Mucosa of gallbladder (tissue), 1 donor: ENCODE data around the gene C22orf23. TPM values are rescaled to one million over a fixed set of nuclear protein-coding genes. Genes with fewer than 3 reads are reported as not detected.
A peak's percentile ranks its signal among the peaks of the same experiment; 100 is the strongest.

ENCODE experiments used
- DNase-seq: peaks from one replicate; pipeline ENCODE4 v3.0.0-alpha.2; 2020; ENCODE audit warnings: low spot score
- total RNA-seq: library from RNA; stranded (reverse); gene quantifications from one replicate; pipeline ENCODE4 v1.2.1, GENCODE V29; 2021
- donor health status: DM: no; HTN: no; CAD: no.

The C22orf23 gene
- total RNA-seq, result not detected

DNA sequence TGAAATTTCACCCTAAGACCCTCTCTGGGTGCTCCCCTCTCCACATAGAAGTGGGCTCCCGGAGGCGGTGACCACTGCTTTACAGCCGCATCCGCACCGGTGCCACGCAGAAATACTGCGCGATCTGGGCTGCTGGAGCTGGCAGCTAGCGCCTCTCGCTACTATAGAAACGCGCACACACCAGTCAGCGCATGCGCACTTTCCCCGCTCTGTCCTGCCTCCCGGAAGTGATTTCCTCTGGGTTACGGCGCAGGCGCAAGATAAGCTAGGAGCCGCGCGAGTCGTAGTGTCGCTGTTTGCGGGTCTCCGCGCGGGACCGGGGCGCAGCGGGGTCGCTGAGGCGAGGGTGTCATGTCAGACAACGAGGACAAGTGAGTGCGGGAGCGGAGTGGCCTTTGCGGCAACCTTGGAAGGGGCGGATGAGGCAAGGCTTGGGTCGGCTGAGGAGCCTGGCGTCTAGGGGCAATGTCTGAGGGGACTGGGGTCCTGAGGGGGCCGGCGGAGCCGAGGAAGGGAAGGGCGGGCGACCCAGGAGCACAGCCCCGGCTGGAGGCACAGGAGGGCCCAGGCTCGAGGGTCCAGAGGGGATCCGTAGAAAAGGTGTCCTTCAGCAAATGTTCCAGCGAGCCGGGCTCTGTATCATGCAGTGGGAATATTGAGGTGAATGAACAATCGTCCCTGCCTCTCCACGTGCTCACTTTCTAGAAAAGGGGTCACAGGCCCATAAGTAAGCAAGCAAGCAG is at the start of gene C22orf23, which contains the start of gene POLR2F:
Gene C22orf23, minus strand, starts transcription at position 165 of the 743 bp plus-strand sequence. CDS start 452 bp downstream, outside the sequence.
Gene POLR2F, plus strand, starts transcription at position 263 of the 743 bp plus-strand sequence. Its CDS starts 89 bp downstream, at position 352.
- peak; percentile 97 for DNase-seq

DNA sequence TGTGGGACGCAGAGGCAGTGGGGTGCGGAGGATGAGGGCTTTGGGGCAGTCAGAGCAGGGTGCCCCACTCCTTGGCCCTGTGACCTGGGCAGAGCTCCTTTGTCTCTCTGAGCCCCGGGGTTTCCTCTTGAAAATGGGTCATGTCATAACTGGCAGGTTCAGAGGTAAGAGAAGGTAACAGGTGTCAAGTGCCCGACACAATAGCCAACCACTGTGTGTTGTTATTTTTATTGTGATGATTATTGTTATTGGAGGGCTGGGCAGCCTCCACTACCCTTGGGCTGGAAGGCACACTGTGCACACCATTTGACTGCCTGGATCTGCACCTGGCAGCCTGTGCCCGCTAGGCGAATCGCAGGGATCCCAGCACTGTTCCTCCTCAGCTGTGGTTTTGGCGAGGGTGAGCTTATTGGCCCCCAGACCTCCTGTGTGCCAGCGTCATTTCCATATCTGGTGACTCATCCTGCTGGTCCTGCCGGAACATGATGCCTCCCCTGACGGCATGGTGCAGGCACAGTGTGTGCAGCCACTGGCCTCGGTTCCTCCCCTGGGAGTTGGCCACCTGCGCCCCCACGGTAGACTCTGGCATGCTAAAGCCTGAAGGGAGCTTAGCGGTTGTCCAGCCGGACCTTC is 46.4 kb upstream of the C22orf23 start:
- DNase-seq, result no peak

DNA sequence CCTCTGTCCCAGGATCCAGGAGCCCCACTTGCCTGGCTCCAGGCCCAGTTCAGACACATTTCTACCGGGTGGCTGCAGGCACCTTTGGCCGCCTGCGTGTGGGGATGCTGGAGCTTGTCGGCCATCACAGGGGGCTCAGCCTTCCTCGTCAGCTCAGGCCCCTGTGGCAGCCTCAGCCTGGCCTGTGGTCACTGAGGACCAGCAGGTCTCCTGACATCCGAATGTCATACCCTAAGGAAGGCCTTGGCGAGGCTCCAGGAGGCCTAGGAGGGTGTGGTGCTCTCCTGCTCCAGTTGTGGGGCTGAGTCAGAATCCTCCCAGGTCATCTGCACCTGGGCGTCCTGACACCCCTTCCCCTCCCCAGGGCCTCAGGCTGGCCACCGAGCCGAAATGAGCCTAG is 45.8 kb upstream of the C22orf23 start:
- no peak for DNase-seq

DNA sequence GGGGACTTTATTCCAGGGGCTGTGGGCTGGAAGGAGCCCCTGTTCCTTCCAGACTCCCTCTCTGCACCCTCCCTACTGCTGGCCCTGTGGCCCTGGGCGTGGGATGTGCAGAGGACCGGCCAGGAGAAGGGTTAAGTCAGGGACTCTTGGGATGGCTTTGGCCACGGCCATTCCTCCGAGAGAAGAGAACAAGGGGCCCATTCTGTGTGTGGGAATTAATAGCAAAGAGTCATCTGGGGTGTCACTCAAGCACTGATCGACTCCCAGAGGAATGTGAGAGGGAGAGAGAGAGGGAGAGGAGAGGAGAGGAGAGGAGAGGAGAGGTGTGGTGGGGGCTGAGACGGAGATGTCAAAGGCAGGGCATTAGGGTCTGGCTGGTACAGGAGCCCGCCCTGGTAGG is 45.1 kb upstream of the C22orf23 start:
- DNase-seq, result no peak

DNA sequence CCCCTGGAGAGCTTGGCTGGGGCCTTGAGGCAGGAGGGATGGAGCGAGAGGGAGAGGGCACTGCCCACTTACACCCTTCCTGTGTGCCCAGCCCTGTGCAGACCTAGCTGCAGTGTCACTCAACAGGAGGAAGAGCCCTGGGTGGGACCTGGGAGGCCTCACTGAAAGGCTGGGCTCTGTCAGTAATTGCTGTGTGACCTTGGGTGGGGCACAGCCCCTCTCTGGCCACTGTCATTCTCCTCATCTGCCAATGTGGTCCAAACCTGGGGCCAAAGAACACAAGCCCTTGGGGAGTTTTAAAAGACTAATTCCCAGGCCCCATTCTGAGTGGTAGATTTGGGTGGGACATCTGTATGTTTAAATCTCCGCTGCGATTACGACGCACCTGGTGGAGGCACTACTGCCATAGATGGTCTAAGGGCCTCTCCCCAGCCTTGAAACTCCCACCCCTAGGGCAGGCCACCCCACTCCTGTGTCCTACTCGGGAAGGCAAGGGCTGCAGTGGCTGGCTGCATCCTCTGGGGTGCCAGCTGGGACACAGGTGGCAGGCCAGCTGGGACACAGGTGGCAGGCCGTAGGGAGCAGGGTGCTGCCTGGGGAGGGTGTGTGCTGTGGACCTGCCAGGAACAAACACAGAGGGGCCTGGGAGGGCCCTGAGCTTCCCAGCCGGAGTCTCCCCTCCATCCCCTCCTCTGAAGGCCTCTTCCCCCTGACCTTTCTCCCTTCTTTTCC is 43.3 kb upstream of the C22orf23 start:
- no peak for DNase-seq

DNA sequence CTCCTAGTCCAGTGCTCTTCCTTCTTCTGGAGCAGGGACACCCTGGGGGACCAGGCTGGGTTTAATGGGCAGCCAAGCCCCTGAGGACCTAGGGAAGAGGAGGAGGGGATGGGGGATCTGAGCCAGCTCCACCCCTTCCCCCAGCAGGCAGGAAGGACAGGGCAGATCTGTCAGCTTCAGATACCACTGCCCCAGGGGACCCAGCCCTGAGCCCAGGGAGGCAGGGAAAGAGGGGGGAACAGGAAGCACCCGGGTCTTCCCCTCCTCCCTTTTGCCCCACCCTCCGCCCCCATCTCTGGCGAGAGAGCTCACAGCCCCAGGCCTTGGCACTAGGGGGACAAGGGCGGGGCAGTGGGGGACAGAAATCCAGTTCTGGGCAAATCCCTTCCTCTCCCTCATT is 42.7 kb upstream of the C22orf23 start:
- DNase-seq, result no peak

DNA sequence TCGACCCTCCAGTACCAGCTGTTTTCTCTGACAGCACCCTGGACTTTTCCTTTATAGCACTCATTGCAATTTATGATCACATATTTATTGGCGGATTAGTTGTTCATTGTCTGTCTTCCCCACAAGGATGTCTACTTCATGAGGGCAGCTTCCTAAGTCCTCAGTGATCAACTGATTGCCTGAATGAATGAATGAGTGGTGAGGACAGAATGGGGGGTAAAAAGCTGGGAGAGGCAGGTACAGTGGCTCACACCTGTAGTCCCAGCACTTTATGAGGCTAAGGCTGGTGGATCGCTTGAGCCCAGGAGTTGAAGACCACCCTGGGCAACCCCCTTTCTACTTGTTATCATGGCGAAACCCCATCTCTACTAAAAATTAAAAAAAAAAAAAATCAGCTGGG is 42.1 kb upstream of the C22orf23 start:
- no peak for DNase-seq

DNA sequence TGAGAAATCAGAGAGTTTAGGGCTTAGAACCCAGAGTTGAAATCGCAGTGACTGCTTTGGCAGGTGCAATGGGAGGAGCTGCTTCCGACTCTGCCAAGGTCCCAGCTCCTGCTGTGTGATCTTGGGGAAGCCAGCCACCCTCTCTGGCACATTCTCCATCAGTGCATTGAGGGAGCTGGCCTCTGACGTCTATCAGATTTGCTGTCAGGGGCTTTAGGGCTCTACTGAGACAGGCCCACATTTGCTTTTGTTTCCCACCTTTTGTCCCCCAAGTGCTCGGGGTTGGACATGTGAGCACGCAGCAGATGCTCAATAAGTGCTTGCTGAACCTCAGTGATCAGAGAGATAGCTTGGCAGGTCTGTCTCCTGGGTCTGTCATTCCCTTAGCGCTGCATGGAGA is 41.6 kb upstream of the C22orf23 start:
- no peak for DNase-seq

DNA sequence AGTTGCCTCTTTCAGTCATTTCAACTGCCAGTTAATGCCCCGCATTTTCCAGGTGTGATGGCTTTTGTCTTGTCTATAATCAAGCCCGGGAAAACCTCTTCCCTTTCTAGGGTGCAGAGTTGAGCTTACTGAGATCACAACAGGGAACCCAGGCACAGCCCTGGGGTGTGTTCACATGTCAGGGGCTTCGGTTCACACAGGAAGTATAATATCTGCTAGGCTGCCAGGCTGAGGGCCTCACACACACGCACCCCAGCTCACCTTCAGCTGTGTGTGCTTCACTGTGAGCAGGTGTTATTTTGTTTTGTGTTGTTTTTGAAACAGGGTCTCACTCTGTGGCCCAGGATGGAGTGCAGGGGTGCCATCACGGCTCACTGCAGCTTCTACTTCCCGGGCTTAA is 40.6 kb upstream of the C22orf23 start:
- no peak for DNase-seq

DNA sequence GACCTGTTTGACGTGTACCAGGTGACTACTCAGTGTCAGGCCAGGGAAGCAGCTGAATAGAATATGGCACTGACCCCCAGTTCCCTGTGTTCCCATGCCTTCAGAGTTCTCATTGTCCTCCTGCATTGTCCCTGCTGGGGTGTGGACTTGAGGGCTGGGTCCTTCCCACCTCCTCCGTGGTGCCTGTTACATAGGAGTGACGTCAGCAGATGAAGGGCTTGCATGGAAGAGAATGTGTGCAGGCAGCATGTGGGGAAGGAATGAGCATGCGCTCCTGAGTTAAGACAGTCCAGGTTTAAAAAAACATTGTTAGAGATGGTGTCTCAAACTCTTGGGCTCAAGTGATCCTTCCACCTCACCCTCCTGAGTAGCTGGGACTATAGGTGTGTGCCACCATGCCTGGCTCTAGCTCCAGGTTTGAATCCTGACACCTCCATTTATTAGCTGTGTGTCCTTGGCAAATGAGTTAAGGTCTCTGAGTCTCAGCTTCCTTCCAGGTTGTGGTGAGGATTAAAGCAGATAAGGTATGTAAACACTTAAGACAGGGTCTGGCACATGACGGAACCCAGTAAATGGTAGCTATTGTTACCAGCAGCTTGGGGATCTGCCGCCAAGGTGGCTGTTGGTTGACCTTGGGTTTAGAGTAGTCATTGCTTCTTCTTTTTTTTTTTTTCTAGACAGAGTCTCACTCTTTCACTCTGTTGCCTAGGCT is 38.5 kb upstream of the C22orf23 start:
- DNase-seq, result no peak

DNA sequence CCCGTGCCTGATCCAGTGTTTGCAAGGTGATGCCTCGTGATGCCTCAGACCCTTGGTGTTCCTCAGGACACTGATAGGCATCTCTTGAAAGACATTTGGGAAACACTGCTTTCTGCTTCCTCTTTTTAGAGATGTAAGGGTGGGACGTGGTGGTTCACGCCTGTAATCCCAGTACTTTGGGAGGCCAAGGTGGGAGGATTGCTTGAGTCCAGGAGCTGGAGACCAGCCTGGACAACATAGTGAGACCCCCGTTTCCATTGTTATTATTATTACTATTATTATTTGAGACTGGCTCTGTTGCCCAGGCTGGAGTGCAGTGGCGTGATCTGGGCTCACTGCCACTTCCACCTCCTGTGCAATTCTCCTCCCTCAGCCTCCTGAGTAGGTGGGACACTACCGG is 37.5 kb upstream of the C22orf23 start:
- DNase-seq, result no peak

DNA sequence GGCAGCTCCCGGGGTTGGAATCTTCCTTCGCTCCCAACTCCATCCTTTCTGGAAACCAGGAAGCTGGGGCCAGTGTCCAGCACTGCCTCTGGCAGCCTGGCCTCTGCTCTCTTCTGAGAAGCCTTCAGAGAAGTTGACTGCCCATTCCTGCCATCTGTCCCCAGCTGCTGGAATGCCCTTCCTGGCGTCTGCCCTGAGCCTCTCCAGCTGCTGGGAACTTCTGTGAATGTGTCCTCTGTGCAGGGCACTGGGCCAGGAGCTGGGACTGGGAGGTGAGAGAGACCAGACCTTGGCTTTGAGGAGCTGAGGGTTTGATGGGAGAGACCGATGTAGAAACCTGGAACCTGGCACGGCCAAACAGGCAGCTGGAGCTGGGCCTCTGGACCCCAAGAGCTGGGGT is 36.9 kb upstream of the C22orf23 start:
- no peak for DNase-seq

DNA sequence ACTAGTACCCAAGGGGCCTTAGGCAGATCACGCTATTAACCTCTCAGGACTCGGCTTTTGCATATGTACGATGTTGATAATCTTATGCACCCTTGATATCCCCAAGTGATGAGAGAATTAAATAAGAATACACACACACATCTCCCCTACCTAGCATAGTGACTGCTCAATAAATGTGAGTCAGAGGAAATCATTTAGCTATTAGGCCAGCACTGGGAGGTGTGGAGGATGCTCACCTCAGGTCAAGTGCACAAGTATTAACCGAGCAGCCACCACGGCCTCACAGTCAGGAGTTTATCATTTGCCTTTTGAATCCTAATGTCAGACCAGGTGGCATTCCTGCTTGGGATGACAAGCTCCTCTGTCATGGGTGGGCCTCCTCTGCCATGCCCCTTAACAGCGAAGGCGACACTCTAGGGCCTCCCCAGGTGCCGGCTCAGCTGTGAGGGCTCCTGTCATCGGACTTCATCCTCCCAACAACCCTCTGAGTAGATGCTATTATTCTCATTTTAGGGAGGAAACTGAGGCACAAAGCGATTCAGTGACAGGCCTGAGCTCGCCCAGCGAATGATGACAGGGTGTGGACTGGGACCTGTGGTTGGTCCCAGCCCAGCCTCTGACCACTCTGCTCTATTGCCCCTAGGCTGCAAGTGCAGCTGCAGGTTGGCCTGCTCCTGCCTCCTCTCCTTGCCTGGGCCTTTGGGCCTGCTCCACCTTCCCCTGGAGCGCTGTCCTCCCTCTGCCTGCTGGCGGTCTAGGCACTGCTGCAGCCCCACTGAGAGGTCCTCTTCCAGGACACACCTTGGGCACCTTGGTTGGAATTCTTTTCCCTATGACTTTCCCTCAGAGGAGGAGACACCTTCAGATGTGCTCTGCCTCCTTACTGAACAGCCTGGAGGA is 36.0 kb upstream of the C22orf23 start:
- DNase-seq, result no peak

DNA sequence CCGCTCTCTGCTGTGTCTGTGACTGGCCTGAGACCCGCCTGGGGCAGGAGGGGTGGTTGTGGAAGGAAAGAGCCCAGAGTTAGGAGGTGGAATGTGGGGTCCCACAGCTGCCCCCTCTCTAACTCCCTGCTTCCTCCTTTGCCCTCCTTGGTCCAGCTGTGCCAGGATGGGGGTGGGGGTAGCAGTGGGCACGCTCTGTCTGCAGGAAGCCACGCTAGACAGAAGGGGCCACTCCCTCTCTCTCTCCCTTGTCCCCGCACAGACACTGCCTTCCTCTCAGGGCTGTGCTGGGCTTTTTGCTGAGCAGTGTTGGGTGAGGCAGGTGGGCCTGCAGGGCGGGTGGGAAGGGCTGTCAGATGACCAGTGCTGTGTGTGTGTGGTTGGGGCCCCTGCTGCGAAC is 33.0 kb upstream of the C22orf23 start:
- no peak for DNase-seq

DNA sequence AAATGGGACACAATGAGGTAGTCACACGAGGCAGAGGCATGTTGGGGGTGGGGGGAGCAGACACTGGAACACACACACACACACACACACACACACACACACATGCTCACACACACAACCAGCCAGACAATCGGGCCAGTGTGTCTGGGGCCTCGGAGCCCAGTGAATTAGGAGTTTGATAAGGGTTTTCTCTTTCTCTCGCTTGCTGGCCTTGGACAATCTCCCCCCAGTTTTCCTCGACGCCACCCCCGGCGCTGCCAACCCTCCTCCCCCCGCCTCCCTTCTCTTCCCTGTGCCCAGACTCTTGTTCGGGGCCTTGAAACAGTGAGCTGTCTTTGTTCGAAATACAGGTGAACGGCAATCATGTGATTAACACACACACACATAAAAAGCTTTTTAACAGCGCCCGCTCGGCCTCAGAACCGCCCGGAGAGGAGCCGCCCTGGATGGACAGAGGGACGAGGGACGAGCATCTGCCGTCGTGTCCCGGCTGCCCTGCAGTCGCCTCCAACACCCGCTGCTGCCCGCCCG is 32.4 kb upstream of the C22orf23 start:
- no peak for DNase-seq

DNA sequence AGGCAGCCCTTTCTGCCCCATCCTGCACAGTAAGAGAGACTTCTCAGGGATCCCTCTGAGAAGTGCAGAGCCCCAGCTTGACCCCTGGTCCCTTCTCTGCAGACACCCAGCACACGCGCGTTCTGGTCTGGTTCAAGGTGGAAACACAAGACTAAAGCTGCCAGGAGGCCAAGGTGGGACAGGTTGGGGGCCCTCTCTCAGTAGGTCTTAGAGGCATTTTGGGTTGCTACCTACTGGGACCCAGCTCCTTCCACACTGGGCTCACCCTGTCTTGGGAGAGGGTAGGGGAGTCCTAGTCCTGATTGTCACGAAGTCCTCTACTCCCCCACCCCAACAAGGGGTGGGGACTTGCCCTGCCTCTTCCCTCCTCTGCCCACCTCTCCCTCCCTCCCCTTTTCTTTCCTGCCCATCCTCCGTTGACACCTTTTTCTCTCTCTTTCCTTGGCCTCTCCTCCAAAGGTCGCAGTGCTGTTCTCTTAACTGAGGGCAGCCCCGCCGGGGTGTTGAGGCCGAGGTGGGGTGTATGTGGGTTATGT is 31.7 kb upstream of the C22orf23 start:
- DNase-seq, result no peak

DNA sequence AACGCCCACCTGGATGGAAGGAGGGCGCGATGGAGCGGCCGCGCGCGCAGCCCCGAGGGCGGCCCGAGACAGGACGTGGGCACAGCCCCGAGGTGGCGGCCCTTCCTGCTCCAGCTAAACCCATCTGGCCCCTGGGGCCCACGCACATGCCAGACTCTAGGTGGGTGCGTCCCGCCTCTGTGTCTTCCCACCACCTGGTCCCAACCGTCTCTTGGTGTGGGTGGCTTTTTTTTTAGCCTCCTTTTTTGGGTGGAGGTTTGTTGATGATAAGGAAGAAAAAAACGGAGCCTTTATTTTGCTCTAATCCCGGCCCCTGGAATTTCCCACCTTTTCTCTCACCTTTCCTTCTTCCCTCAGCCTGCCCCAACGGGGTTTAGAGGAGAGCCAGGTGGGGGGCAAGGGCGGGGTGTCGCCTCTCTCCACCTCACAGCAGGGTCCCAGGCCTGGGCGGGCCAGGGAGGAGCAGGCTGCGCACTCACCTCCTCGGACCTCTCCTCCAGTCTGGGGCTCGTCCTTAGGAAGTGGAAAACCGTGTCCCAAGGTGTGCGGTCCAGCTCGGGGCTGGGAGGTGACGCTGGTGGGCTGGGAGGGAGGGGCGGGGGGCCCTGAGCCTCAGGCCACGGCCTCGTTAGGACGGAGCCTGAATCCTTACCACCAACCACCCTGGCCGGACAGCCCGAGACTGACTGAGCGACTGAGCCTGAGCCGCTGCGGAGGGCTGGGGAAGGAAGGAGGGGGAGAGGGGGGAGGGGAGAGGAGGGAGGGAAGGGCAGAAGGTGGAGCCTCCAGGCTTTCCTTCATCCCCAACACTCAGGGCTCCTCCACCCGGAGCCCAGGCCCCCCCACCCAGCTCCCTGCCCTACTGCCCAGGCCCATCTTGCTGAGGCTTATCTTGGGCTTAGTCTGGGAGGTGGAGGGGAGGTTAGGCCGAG is 30.7 kb upstream of the C22orf23 start, which contains the start of gene SOX10:
Gene SOX10, minus strand, starts transcription at position 696 of the 932 bp plus-strand sequence. CDS start 771 bp downstream, outside the sequence.
- no peak for DNase-seq

DNA sequence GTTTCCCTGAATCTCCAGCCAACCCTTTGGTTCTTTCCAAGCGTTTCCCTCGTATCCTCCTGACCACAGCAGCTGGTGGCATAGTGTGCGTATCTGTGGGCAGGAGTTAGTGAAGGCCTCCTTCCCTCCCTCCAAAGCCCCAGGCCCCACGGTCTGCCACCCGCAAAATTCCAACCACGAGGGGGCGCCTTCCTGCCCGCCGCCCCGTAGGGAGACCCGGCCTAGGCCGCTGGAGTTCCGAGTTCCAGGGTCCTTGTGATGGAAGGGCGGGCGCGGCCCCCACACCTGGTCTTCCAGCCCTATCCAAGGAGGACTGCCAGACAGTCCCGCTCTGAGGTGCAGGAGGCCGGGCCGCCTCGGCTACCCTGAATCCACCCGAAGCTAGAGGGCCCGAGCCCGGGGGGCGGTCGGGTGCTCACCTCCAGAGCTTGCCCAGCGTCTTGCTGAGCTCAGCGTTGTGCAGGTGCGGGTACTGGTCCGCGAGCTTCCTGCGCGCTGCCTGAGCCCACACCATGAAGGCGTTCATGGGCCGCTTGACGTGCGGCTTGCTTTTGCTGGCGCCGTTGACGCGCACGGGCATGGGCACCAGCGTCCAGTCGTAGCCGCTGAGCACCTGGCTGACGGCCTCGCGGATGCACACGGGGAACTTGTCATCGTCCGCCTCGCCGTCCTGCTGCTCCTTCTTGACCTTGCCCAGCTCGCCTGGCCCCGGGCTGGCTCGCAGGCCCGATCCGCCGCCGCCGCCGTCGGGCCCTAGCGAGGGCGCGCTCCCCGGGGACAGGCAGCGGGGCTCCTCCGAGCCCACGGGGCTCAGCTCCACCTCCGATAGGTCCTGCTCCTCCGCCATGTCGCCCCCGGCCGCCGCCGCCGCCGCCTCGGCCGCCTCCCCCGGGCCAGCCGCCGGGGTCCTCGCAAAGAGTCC is 29.8 kb upstream of the C22orf23 start:
- no peak for DNase-seq
